H1 (cell line): ENCODE measurements around the gene DIO3. TPM values are rescaled to one million over a fixed set of nuclear protein-coding genes. Genes with fewer than 3 reads are reported as not detected.

Experiments used
- CTCF ChIA-PET: fragments of 300-600 bp; sonication (Branson Sonifier 250); formaldehyde crosslinking; loops from one replicate; lab custom pipeline; 2021; ENCODE audit not compliant: partially characterized antibody; lab: Charles Lee
- POLR2A ChIA-PET: fragments of 300-600 bp; sonication (Branson Sonifier 250); formaldehyde crosslinking; loops from one replicate; lab custom pipeline; 2021; ENCODE audit warnings: inconsistent platforms; ENCODE audit not compliant: partially characterized antibody; lab: Charles Lee
- DNase-seq, 2 experiments: peaks; one replicate each; pipeline versions ENCODE4 v3.0.0 to v3.0.0-alpha.2; 2010 to 2022; ENCODE audit warnings: low spot score in 2 of 2, low read depth in 1 of 2, mixed read lengths in 1 of 2
- FAIRE-seq: peaks from 2 replicates; lab custom pipeline; 2011; peaks lifted over from hg19 to GRCh38; lab: Jason Lieb, UNC
- H2AFZ ChIP-seq: 2 replicates; pipeline ENCODE4 v1.8.1; 2012; ENCODE audit warnings: low read length, inconsistent platforms
- H2AK5ac ChIP-seq: 2 replicates; pipeline ENCODE4 v1.6.1; 2013; ENCODE audit warnings: low read depth, low read length
- H2BK120ac ChIP-seq: replicated peaks from 2 replicates; pipeline ENCODE3; 2013; ENCODE audit warnings: low read depth, low read length, inconsistent platforms
- H2BK12ac ChIP-seq: 2 replicates; pipeline ENCODE4 v1.6.1; 2013; ENCODE audit warnings: low read depth, low read length
- H2BK15ac ChIP-seq: 2 replicates; pipeline ENCODE4 v1.6.1; 2013; ENCODE audit warnings: low read length
- H2BK20ac ChIP-seq: 2 replicates; pipeline ENCODE4 v1.6.1; 2013; ENCODE audit warnings: low read length
- H2BK5ac ChIP-seq: 2 replicates; pipeline ENCODE4 v1.6.1; 2013; ENCODE audit warnings: low read depth, low read length
- H3K14ac ChIP-seq: 2 replicates; pipeline ENCODE4 v1.6.1; 2013; ENCODE audit warnings: inconsistent platforms; ENCODE audit not compliant: insufficient read length
- H3K18ac ChIP-seq: 2 replicates; pipeline ENCODE4 v1.6.1; 2013; ENCODE audit warnings: low read length; ENCODE audit errors: extremely low read depth
- H3K23ac ChIP-seq: 2 replicates; pipeline ENCODE4 v1.6.1; 2013; ENCODE audit warnings: inconsistent platforms; ENCODE audit not compliant: insufficient read length
- H3K23me2 ChIP-seq: 2 replicates; pipeline ENCODE4 v1.6.1; 2013; ENCODE audit warnings: low read depth, low read length
- H3K27ac ChIP-seq: 2 replicates; pipeline ENCODE4 v1.6.1; 2011; ENCODE audit warnings: low read depth, low read length, inconsistent platforms
- H3K27me3 ChIP-seq, 4 experiments: replicated peaks in 1 of 4; 1 replicate in 1 of 4; 2 replicates in 3 of 4; pipeline versions ENCODE4 v1.6.1 to v1.8.1; 2011 to 2013; ENCODE audit warnings: low read length in 3 of 4, mild to moderate bottlenecking in 3 of 4, inconsistent platforms in 2 of 4, mixed read lengths in 2 of 4, moderate library complexity in 1 of 4; ENCODE audit not compliant: control insufficient read depth in 3 of 4, insufficient read depth in 3 of 4; ENCODE audit errors: extremely low read depth in 1 of 4
- H3K36me3 ChIP-seq, 4 experiments: 2 replicates each; pipeline versions ENCODE4 v1.6.1 to v1.8.1; 2011 to 2013; ENCODE audit warnings: mild to moderate bottlenecking in 4 of 4, low read length in 3 of 4, moderate library complexity in 2 of 4, control low read depth in 1 of 4, inconsistent platforms in 1 of 4; ENCODE audit not compliant: insufficient read depth in 4 of 4, control insufficient read depth in 2 of 4
- H3K4ac ChIP-seq: replicated peaks from 2 replicates; pipeline ENCODE3; 2013; ENCODE audit warnings: low read length, low read depth, mixed read lengths, inconsistent platforms; ENCODE audit not compliant: insufficient read length
- H3K4me1 ChIP-seq, 4 experiments: replicated peaks in 1 of 4; 1 replicate in 1 of 4; 2 replicates in 3 of 4; pipeline versions ENCODE4 v1.6.1 to v1.8.1; 2011 to 2013; ENCODE audit warnings: low read length in 3 of 4, inconsistent platforms in 2 of 4, mixed read lengths in 1 of 4; ENCODE audit not compliant: insufficient read depth in 4 of 4, control insufficient read depth in 3 of 4
- H3K4me2 ChIP-seq, 2 experiments: 2 replicates each; pipeline versions ENCODE4 v1.6.1 to v1.8.1; 2011 to 2013; ENCODE audit warnings: low read depth in 2 of 2, low read length in 2 of 2, control low read depth in 1 of 2, inconsistent platforms in 1 of 2, mild to moderate bottlenecking in 1 of 2; ENCODE audit not compliant: insufficient read depth in 1 of 2
- H3K4me3 ChIP-seq, 4 experiments: fragments of 200-600, 300-600 bp in 1 of 4; sonication (generic), shearing (Covaris generic), sonication (Bioruptor Twin) in 1 of 4; 2 replicates each; pipeline versions ENCODE4 v1.5.1 to v1.8.1; 2011 to 2016; ENCODE audit warnings: low read length in 4 of 4, low read depth in 3 of 4, control low read depth in 2 of 4, inconsistent platforms in 2 of 4, mild to moderate bottlenecking in 2 of 4, mixed read lengths in 1 of 4, moderate library complexity in 1 of 4; ENCODE audit not compliant: insufficient read depth in 2 of 4; ENCODE audit errors: extremely low read depth in 1 of 4
- H3K56ac ChIP-seq: replicated peaks from 2 replicates; pipeline ENCODE3; 2013; ENCODE audit warnings: low read depth, mild to moderate bottlenecking, mixed read lengths, low read length, inconsistent platforms; ENCODE audit not compliant: insufficient read length
- H3K79me1 ChIP-seq: 2 replicates; pipeline ENCODE4 v1.6.1; 2013; ENCODE audit warnings: low read depth, low read length, control low read depth
- H3K79me2 ChIP-seq, 2 experiments: 2 replicates each; pipeline versions ENCODE4 v1.6.1 to v1.8.1; 2012 to 2013; ENCODE audit warnings: low read length in 2 of 2, mild to moderate bottlenecking in 2 of 2, inconsistent platforms in 1 of 2; ENCODE audit not compliant: insufficient read depth in 2 of 2, control insufficient read depth in 1 of 2
- H3K9ac ChIP-seq, 4 experiments: replicated peaks in 1 of 4; 1 replicate in 1 of 4; 2 replicates in 3 of 4; pipeline versions ENCODE4 v1.6.1 to v1.8.1; 2011 to 2013; ENCODE audit warnings: low read depth in 3 of 4, low read length in 3 of 4, control low read depth in 2 of 4, mild to moderate bottlenecking in 2 of 4, moderate library complexity in 2 of 4, inconsistent platforms in 1 of 4; ENCODE audit errors: extremely low read depth in 1 of 4
- H3K9me3 ChIP-seq, 2 experiments: 2 replicates each; pipeline versions ENCODE4 v1.6.1 to v1.8.1; 2012 to 2013; ENCODE audit warnings: mild to moderate bottlenecking in 2 of 2, moderate library complexity in 2 of 2, control low read depth in 1 of 2, inconsistent platforms in 1 of 2, low read depth in 1 of 2, low read length in 1 of 2, mixed read lengths in 1 of 2; ENCODE audit not compliant: insufficient read depth in 2 of 2
- H4K20me1 ChIP-seq, 2 experiments: replicated peaks in 1 of 2; 2 replicates each; pipeline versions ENCODE3 to v1.8.1; 2011 to 2013; ENCODE audit warnings: inconsistent platforms in 2 of 2, low read length in 2 of 2, mild to moderate bottlenecking in 1 of 2; ENCODE audit not compliant: insufficient read depth in 2 of 2, control insufficient read depth in 1 of 2
- H4K5ac ChIP-seq: 2 replicates; pipeline ENCODE4 v1.6.1; 2013; ENCODE audit warnings: low read length, low read depth, mixed read lengths, inconsistent platforms; ENCODE audit not compliant: insufficient read length
- H4K8ac ChIP-seq: 2 replicates; pipeline ENCODE4 v1.8.0; 2013; ENCODE audit warnings: mild to moderate bottlenecking, moderate library complexity, low read length, inconsistent platforms; ENCODE audit not compliant: insufficient read depth; ENCODE audit errors: extremely low read depth
- H4K91ac ChIP-seq: replicated peaks from 2 replicates; pipeline ENCODE3; 2013; ENCODE audit warnings: low read length, mixed read lengths, inconsistent platforms; ENCODE audit not compliant: insufficient read length
- CEBPB ChIP-seq: IDR thresholded peaks from 2 replicates; pipeline ENCODE4 v1.6.1; 2012; ENCODE audit warnings: low read depth, low read length
- CTBP2 ChIP-seq: IDR thresholded peaks from 2 replicates; pipeline ENCODE4 v1.7.0; 2011; ENCODE audit warnings: borderline replicate concordance, mild to moderate bottlenecking, moderate library complexity, mixed read lengths, low read length; ENCODE audit not compliant: insufficient read depth, insufficient read length
- EGR1 ChIP-seq: IDR thresholded peaks from 2 replicates; pipeline ENCODE4 v1.6.1; 2011; ENCODE audit warnings: low read depth, low read length, borderline replicate concordance
- HDAC2 ChIP-seq, 2 experiments: fragments of 300-600 bp in 1 of 2; sonication (generic) in 1 of 2; IDR thresholded peaks; 2 replicates each; pipeline ENCODE4 v1.6.1; 2011 to 2012; ENCODE audit warnings: low read depth in 2 of 2, low read length in 2 of 2, mild to moderate bottlenecking in 2 of 2, moderate library complexity in 2 of 2, borderline replicate concordance in 1 of 2, inconsistent platforms in 1 of 2
- KDM1A ChIP-seq: fragments of 200-600, 300-600 bp; sonication (generic); IDR thresholded peaks from 2 replicates; pipeline ENCODE4 v1.7.1; 2016; ENCODE audit warnings: mild to moderate bottlenecking, low read length, borderline replicate concordance
- KDM4A ChIP-seq: IDR thresholded peaks from one replicate; pipeline ENCODE4 v1.7.1; 2012; ENCODE audit warnings: low read depth, mild to moderate bottlenecking, moderate library complexity, low read length, inconsistent platforms; ENCODE audit not compliant: severe bottlenecking
- POLR2AphosphoS5 ChIP-seq: IDR thresholded peaks from 2 replicates; pipeline ENCODE4 v1.6.1; 2011; ENCODE audit warnings: low read depth, low read length
- RXRA ChIP-seq: IDR thresholded peaks from 2 replicates; pipeline ENCODE4 v1.6.1; 2011; ENCODE audit warnings: low read depth, mild to moderate bottlenecking, low read length, moderate library complexity; ENCODE audit not compliant: insufficient read depth
- SP2 ChIP-seq: IDR thresholded peaks from 2 replicates; pipeline ENCODE4 v1.6.1; 2012; ENCODE audit warnings: mild to moderate bottlenecking, low read length, inconsistent platforms
- SP4 ChIP-seq: IDR thresholded peaks from 2 replicates; pipeline ENCODE4 v1.6.1; 2012; ENCODE audit warnings: low read length, inconsistent platforms
- SRF ChIP-seq: IDR thresholded peaks from 2 replicates; pipeline ENCODE4 v1.6.1; 2011; ENCODE audit warnings: mild to moderate bottlenecking, low read depth, low read length, moderate library complexity
- TAF7 ChIP-seq: optimal IDR thresholded peaks from 2 replicates; pipeline ENCODE3; 2011; ENCODE audit warnings: low read depth, mild to moderate bottlenecking, inconsistent platforms, low read length, moderate library complexity, borderline replicate concordance
- YY1 ChIP-seq: IDR thresholded peaks from 2 replicates; pipeline ENCODE4 v1.6.1; 2011; ENCODE audit warnings: low read depth, mild to moderate bottlenecking, low read length
- WGBS, 2 experiments: shearing (Covaris generic) in 1 of 2; methylation state at CpG; one replicate each; pipeline versions ENCODE4 v1.1.6 to v1.1.7; 2013 to 2015; ENCODE audit warnings: low lambda C conversion rate in 2 of 2, mixed read lengths in 2 of 2, inconsistent platforms in 1 of 2, low coverage in 1 of 2, missing lambda C conversion rate in 1 of 2; ENCODE audit not compliant: insufficient replicate concordance in 2 of 2, insufficient coverage in 1 of 2, insufficient read length in 1 of 2; ENCODE audit errors: extremely low coverage in 1 of 2, missing lambda C conversion rate in 1 of 2; 5-methylcytosine and 5-hydroxymethylcytosine counted together
- polyA plus RNA-seq, 7 experiments: library from polyadenylated mRNA; depleted of rRNA in 3 of 7; stranded (reverse) in 5 of 7; unstranded in 2 of 7; fragments of >200 nt in 5 of 7; fragments of 200-250 nt in 2 of 7; gene quantifications; 1 replicate in 5 of 7; 2 replicates in 1 of 7; 4 replicates in 1 of 7; pipeline versions ENCODE4 v1.2.1 to v1.2.3, GENCODE V29; 2011 to 2013; ENCODE audit warnings: missing spikeins in 2 of 7, mixed read lengths in 2 of 7
- total RNA-seq: library from RNA; stranded (reverse); fragmentation: NEBNext Ultra II Directional; extraction: Animal tissue kit (Norgen Biotek cat#: 25700); gene quantifications from 2 replicates; pipeline ENCODE4 v1.2.1, GENCODE V29; 2021

The DIO3 gene
- total and polyA plus RNA-seq, 2 of the 8 experiments (the other 6 are each of a cell fraction or from before 2014, with no cell fraction given) = 0.17 to 0.19 TPM

DNA sequence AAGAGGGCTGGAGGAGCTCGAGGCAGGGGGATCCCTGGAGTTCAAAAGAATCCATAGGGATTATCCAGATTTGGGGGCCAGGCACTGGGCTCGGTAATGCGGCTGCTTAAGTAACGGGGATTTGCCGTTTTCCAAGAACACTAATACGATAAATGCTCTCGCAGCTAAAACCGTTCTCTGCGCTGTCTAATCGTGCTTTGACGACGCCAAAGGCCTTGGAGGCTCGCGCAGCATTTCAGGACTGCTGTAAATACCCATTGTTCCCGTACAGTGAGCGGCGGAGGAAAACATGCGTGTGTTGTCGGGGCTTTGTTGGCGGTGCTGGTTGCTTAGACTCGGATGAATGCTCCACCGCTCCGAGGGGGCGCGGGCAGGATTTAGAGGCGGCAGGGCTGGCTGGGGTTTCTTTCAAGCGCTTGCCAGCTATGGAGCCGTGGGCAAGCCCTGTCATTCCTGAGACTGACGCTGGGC is 26.2 kb downstream of the DIO3 start:
- Histone ChIP-seq H3K14ac (no peak overlapping the region), H3K36me3 (no peaks in the 10 kb centered on the region), H3K56ac (no peak overlapping the region), H4K91ac (no peak overlapping the region), H3K4me1 (no peaks in the 10 kb centered on the region; a peak in 1 of 7 replicates), H3K27me3 (no peaks in the 10 kb centered on the region), H3K9ac (no peak overlapping the region), H3K9me3 (no peaks in the 10 kb centered on the region), H2AFZ (no peak overlapping the region), H3K27ac (no peak overlapping the region), H3K4me2 (no peak overlapping the region), H2BK120ac (no peak overlapping the region), H3K4ac (no peak overlapping the region), H2BK20ac (no peak overlapping the region), H2BK5ac (no peak overlapping the region), H3K18ac (no peak overlapping the region), H4K20me1 (no peaks in the 10 kb centered on the region), H4K5ac (no peak overlapping the region), H2BK12ac (no peak overlapping the region), H2BK15ac (no peak overlapping the region), H2AK5ac (no peak overlapping the region), H3K79me2 (no peaks in the 10 kb centered on the region), H3K4me3 (no peak overlapping the region), H3K23ac (no peak overlapping the region), H3K79me1 (no peaks in the 10 kb centered on the region), H3K23me2 (no peaks in the 10 kb centered on the region), H4K8ac (no peak overlapping the region)
- DNase-seq (no peak), FAIRE-seq (no peak)
- ChIA-PET CTCF (interaction anchor here (0.5 to 3.4 kb wide), 8 partner anchors 12 to 918 kb away, joined by 3 to 14 read pairs (median 3); no protein-coding TSS in a partner anchor), POLR2A (no interaction called here)
- WGBS, 2 experiments = 94% methylated on average over 29 of the region's 29 CpGs; no CpG with 5 or more reads in 1 of the 2 experiments
- TF ChIP-seq KDM4A (no peak), EGR1 (no peak), SRF (no peak), TAF7 (no peak), SP4 (no peak), SP2 (no peak), CTBP2 (no peak), YY1 (no peak), HDAC2 (IDR thresholded peaks at IDR 0.05; ENCODE audit: borderline replicate concordance in 1 of 2, low read depth in 2 of 2, low read length in 2 of 2) (no peak), KDM1A (no peak), CEBPB (no peak), RXRA (no peak), POLR2AphosphoS5 (no peak)
